OCI-LY1 (cell line): Measurements from ENCODE around the gene PHOSPHO1.
"Not testable (repeated sequence)": the region's sequence is repeated elsewhere in the genome, so short reads cannot be mapped to it uniquely, and the experiment has no call there.

Source experiments
- H2AFZ ChIP-seq: fragments of 200-600 bp; sonication (generic), shearing (Covaris generic); 2 replicates; pipeline ENCODE4 v1.6.0; 2014; ENCODE audit warnings: antibody characterized with exemption, mild to moderate bottlenecking, low read length
- H3F3A ChIP-seq: fragments of 200-600 bp; sonication (generic), shearing (Covaris generic); 2 replicates; pipeline ENCODE4 v1.6.0; 2014; ENCODE audit warnings: mild to moderate bottlenecking, antibody characterized with exemption, low read length, moderate library complexity; ENCODE audit not compliant: insufficient read depth
- H3K27ac ChIP-seq: fragments of 200-600 bp; sonication (generic); 2 replicates; pipeline ENCODE4 v1.5.1; 2014; ENCODE audit warnings: low read length, mixed run types, mild to moderate bottlenecking, low read depth; ENCODE audit not compliant: poor library complexity, severe bottlenecking
- H3K27me3 ChIP-seq: fragments of 200-600 bp; sonication (generic); 2 replicates; pipeline ENCODE4 v1.6.0; 2014; ENCODE audit warnings: antibody characterized with exemption, mild to moderate bottlenecking, low read length, moderate library complexity; ENCODE audit not compliant: insufficient read depth
- H3K36me3 ChIP-seq: fragments of 200-600 bp; sonication (generic); 2 replicates; pipeline ENCODE4 v1.6.1; 2014; ENCODE audit warnings: mild to moderate bottlenecking, antibody characterized with exemption, low read length, moderate library complexity, mixed read lengths; ENCODE audit not compliant: insufficient read depth
- H3K4me1 ChIP-seq: fragments of 200-600 bp; sonication (generic); 2 replicates; pipeline ENCODE4 v1.5.1; 2014; ENCODE audit warnings: mild to moderate bottlenecking, low read length, moderate library complexity; ENCODE audit not compliant: insufficient read depth, severe bottlenecking
- H3K4me2 ChIP-seq: fragments of 200-600 bp; sonication (generic), shearing (Covaris generic); 2 replicates; pipeline ENCODE4 v1.6.1; 2014; ENCODE audit warnings: low read length
- H3K4me3 ChIP-seq: fragments of 200-600 bp; sonication (generic); 2 replicates; pipeline ENCODE4 v1.5.1; 2014; ENCODE audit warnings: low read length, low read depth, mild to moderate bottlenecking, mixed read lengths; ENCODE audit not compliant: poor library complexity, severe bottlenecking
- H3K79me2 ChIP-seq: fragments of 200-600 bp; shearing (Covaris generic); 2 replicates; pipeline ENCODE4 v1.6.1; 2016; ENCODE audit warnings: mixed run types, low read length, mixed read lengths; ENCODE audit not compliant: insufficient read depth
- H3K9ac ChIP-seq: fragments of 200-600 bp; sonication (generic), shearing (Covaris generic); 2 replicates; pipeline ENCODE4 v1.6.1; 2014; ENCODE audit warnings: mild to moderate bottlenecking, low read length, mixed read lengths
- H3K9me2 ChIP-seq: fragments of 200-600 bp; sonication (generic), shearing (Covaris generic); 2 replicates; pipeline ENCODE4 v1.6.1; 2014; ENCODE audit warnings: low read depth, mild to moderate bottlenecking, low read length, mixed read lengths
- H3K9me3 ChIP-seq: fragments of 200-600 bp; shearing (Covaris generic); 2 replicates; pipeline ENCODE4 v1.6.1; 2014; ENCODE audit warnings: low read length, mixed read lengths
- H4K20me1 ChIP-seq: fragments of 200-600 bp; sonication (generic), shearing (Covaris generic); 2 replicates; pipeline ENCODE4 v1.6.0; 2016; ENCODE audit warnings: mild to moderate bottlenecking, low read length; ENCODE audit not compliant: insufficient read depth
- CTCF ChIP-seq: fragments of 200-600 bp; sonication (generic), shearing (Covaris generic); IDR thresholded peaks from 2 replicates; pipeline ENCODE4 v1.5.1; 2017; ENCODE audit warnings: mild to moderate bottlenecking, antibody characterized with exemption, low read length, moderate library complexity, mixed read lengths
- EZH2 ChIP-seq: fragments of 200-600 bp; sonication (generic), shearing (Covaris generic); IDR thresholded peaks from 2 replicates; pipeline ENCODE4 v1.8.0; 2017; ENCODE audit warnings: borderline replicate concordance, mixed run types, mild to moderate bottlenecking, antibody characterized with exemption, low read length, moderate library complexity, mixed read lengths

The PHOSPHO1 gene, protein sequence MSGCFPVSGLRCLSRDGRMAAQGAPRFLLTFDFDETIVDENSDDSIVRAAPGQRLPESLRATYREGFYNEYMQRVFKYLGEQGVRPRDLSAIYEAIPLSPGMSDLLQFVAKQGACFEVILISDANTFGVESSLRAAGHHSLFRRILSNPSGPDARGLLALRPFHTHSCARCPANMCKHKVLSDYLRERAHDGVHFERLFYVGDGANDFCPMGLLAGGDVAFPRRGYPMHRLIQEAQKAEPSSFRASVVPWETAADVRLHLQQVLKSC

GRCh38 chr17:49230636-49231562 lies at the start of gene PHOSPHO1:
PHOSPHO1 (minus strand) TSS chr17:49230787; CDS start chr17:49226691, 4,096 bp downstream.
- Histone ChIP-seq H3K36me3 (no peaks in the 10 kb centered on the region), H3K4me2 (peak within 1 kb of the TSS; percentile 88), H2AFZ (no peak within 1 kb of the TSS), H3K9me2 (no peaks in the 10 kb centered on the region), H3K79me2 (no peaks in the 10 kb centered on the region), H3K27ac (no peak within 1 kb of the TSS), H3K4me1 (peaks cover 13% of the 10 kb centered on the region), H3F3A (no peaks in the 10 kb centered on the region), H4K20me1 (no peaks in the 10 kb centered on the region), H3K9me3 (no peaks in the 10 kb centered on the region), H3K9ac (peak within 1 kb of the TSS; percentile 22; the same call in 1 of the 2 replicates), H3K27me3 (no peaks in the 10 kb centered on the region; the same call in 1 of the 2 replicates), H3K4me3 (peak within 1 kb of the TSS; percentile 61)
- no peak for TF ChIP-seq CTCF
- no peak for TF ChIP-seq EZH2

DNA sequence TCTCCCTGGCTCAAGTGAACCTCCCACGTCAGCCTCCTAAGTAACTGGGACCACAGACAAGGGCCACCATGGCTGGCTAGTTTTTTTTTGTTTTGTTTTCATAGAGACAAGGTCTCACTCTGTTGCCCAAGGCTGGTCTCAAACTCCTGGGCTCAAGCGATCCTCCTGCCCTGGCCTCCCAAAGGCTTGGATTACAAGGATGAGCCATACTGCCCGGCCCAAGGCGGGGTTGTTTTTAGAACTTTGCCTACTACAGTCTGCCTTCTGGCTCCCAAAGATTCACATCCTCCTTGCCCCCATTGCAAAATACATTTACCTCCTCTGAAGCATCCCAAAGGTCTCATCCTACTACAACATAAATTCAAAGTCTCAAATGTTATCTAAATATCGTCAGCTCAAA lies 49.5 kb upstream of the PHOSPHO1 start:
- no peak for TF ChIP-seq EZH2
- no peak for TF ChIP-seq CTCF
- Histone ChIP-seq H3K4me1 (no peaks in the 10 kb centered on the region), H2AFZ (no peak overlapping the region), H3K4me3 (no peak overlapping the region), H3K27me3 (no peaks in the 10 kb centered on the region), H3K36me3 (no peaks in the 10 kb centered on the region), H3K4me2 (no peak overlapping the region), H3K79me2 (no peaks in the 10 kb centered on the region), H3F3A (no peaks in the 10 kb centered on the region), H3K9me3 (no peaks in the 10 kb centered on the region), H4K20me1 (no peaks in the 10 kb centered on the region), H3K27ac (no peak overlapping the region), H3K9me2 (no peaks in the 10 kb centered on the region), H3K9ac (no peak overlapping the region)

- not testable (repeated sequence) for H3F3A ChIP-seq, H3K4me1 ChIP-seq, H3K4me2 ChIP-seq, H3K27ac ChIP-seq, H3K79me2 ChIP-seq, H3K4me3 ChIP-seq, H4K20me1 ChIP-seq, H3K9me3 ChIP-seq, H3K27me3 ChIP-seq, H3K36me3 ChIP-seq, H3K9ac ChIP-seq, H3K9me2 ChIP-seq, H2AFZ ChIP-seq
Measured at GRCh38 chr17:49279263-49280015, 48.9 kb upstream of the PHOSPHO1 start.
